ENCODE measurements around the gene C2orf81.

- TF ChIP-seq EZH2 (IDR thresholded peaks at IDR 0.05; ENCODE audit: low read length, unreplicated experiment), result no peak
- no peak for TF ChIP-seq CTCF (conservative IDR thresholded peaks at IDR 0.05; ENCODE audit: low read depth, low read length)
- no peak for TF ChIP-seq EZH2phosphoT487 (IDR thresholded peaks at IDR 0.05; ENCODE audit: borderline replicate concordance, low read length)
Measured at GRCh38 chr2:74439373-74439772, 18.0 kb upstream of the C2orf81 start.
